HS-5 (cell line): ENCODE data around the gene ADAMTSL5.
"Not testable (repeated sequence)": the region's sequence is repeated elsewhere in the genome, so short reads cannot be mapped to it uniquely, and the experiment has no call there.

Experiments
- DNase-seq: peaks from one replicate; pipeline ENCODE4 v3.0.0-alpha.2; 2012; ENCODE audit warnings: low read depth

Gene ADAMTSL5

DNA sequence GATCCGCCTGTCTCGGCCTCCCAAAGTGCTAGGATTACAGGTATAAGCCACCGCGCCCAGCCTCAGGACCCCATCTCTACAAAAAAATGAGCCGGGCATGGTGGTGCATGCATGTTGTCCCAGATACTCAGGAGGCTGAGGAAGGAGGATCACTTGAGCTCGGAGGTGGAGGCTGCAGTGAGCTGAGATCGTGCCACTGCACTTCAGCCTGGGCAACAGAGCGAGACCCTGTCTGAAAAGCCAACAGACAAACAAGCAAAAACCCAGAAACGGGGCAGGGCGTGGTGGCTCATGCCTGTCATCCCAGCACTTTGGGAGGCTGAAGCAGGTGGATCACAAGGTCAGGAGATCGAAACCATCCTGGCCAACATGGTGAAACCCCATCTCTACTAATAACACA lies 18.0 kb upstream of the ADAMTSL5 start:
- DNase-seq: not testable (repeated sequence)

DNA sequence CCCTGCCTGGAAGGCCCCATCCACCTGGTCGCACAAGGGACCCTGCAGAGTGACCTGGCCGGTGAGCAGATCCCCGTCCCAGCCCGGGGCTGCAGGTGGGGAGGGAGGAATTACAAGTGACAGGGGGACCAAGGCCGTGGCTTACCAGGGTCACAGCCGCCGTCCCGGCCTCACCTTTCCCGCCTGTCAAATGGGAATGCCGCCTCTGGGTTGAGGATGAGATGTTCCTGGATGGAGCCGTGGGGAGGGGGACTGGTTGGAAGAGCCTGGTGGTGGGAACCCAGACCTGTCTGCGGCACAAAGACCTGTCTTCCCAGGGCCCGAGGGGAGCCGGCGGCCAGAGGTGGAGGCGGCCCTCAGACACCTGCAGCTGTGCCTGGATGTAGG lies 16.6 kb upstream of the ADAMTSL5 start:
- DNase-seq: no peak

DNA sequence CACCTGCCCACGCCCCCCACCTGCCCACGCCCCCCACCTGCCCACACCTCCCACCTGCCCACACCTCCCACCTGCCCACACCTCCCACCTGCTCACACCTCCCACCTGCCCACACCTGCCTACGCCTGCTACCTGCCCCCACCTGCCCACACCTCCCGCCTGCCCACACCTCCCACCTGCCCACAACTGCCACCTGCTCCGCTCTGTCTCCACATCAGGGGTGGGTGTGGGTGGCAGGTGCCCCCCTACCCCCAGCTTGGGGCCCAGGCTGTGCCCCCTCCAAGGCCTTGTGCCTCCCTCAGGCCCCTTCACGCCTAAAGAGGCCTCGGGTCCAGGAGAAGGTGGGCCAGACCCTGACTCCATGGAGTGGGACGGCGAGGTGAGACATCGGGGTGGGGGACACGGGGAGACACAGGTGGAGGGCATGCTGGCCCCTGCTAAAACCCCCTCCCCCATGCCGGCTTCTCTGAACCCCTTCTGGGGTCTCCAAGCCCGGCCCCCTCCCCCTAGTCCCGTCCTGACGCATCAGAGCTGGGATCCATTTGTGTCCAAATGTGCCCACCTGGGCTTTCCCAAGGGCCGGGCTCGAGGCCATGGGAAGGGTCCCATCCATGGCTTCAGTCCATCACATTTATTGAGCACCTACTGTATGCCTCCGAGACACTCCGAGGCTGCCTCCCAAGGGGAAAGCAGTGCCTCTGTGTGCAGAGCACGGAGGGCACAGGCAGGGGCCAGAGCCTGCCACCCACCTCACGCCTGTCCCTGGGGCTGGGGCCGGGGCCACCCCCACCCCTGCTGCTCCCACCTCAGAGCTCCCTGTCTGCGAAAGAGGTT lies 16.0 kb upstream of the ADAMTSL5 start:
- no peak for DNase-seq

DNA sequence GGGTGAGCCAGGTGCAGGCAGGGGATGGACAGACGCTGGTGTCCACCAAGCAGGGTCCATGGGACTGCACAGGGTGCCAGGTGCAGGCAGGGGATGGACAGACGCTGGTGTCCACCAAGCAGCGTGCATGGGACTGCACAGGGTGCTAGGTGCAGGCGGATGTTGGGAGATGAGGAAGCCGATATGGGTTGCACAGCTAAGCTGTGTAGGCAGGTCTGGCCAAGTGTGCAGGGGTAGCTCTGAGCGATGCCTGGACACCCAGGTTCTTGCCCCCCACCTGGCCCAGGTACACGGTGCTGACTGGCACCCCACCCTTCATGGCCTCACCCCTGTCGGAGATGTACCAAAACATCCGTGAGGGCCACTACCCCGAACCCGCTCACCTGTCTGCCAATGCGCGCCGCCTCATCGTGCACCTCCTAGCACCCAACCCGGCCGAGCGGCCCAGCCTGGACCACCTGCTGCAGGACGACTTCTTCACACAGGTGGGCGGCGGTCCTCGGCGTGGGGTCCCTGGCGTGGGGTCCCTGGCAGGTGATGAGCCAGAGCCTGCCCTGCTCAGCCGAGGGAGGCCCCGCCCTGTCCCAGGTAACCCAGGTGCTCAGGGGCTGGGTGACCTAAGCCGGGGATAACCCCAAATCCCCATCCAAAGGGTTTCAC lies 15.0 kb upstream of the ADAMTSL5 start:
- no peak for DNase-seq

DNA sequence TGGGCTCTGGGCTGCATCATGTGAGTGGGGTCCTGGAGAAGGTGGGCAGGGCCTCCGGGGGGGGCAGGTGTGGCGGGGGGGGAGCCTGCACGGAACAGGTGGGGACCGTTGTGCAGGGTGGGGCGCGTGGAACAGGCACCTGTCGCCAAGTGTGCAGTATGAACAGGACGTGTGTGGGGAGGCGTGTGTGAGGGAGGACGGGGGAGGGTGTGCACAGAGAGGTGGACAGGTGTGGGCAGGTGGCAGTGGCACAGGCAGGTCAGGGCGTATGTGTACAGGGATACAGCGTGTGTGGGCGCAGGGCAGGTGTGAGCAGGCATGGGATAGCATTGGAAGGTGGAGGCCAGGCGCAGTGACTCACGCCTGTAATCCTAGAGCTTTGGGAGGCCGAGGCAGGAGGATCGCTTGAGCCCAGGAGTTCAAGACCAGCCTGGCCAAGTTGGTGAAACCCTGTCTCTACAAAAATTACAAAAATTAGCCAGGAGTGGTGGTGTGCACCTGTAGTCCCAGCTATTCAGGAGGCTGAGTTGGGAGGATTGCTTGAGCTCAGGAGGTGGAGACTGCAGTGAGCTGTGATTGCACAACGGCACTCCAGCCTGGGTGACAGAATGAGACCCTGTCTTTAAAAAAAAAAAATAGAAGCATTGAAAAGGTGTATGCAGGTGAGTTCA lies 14.3 kb upstream of the ADAMTSL5 start:
- no peak for DNase-seq

DNA sequence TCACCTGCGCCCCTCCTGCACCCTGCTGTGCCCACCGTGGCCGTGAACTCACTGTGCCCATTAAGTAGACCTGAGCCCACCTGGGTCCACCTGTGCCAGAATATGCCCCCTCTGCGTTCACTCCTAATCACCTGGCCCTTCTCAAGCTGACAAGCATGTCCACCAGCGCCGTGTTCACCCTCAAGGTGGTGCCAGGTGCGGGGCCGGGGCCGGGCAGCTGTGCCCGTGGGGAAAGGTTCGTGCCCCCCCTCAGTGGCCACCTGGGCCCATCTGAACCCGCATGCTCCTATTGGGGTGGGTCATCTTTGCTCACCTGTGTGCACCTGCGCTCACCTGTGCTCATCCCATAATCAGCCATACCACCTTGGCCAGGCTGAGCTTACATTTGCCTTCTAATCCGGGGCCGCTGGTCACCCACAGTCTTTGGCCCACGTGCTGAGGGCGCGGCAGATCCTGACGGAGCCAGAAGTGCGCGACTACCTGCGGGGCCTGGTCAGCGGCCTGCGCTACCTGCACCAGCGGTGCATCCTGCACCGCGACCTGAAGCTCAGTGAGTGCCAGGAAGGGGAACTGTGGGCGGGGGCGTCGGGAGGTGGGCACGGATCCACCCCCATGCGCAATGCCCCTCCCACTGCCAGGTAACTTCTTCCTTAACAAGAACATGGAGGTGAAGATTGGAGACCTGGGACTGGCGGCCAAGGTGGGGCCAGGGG lies 13.4 kb upstream of the ADAMTSL5 start:
- DNase-seq: no peak

DNA sequence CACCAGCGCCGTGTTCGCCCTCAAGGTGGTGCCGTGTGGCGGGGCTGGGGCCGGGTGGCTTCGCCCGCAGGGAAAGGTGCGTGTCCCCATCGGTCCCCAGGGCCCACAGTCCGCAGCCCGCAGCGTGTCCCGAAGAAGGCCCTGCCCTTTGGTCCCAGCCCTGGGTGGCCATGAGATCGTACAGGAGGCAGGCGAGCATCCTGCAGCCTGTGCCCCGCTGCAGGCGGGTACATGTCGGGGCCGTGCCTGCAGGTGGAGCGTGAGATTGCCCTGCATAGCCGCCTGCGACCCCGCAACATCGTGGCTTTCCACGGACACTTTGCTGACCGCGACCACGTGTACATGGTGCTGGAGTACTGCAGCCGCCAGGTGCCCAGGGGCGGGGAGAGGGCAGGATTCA lies 12.5 kb upstream of the ADAMTSL5 start:
- no peak for DNase-seq

DNA sequence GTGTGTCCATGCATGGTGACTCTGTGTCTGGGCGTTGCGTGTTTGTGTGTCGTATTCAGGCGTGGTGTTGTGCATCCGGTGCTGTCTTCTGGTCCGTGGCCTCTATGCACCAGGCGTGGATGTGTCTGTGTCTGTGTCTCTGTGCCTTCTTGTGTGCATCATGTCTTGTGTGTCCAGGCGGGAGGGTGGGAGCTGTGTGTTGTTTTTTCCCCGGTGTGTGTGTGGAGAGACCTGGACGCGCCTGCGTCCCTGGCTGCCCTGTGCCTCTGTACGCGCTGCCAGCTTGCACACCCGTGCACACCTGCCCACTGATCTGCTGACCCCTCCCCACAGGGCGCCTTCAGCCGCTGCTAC lies 12.1 kb upstream of the ADAMTSL5 start:
- DNase-seq: no peak

DNA sequence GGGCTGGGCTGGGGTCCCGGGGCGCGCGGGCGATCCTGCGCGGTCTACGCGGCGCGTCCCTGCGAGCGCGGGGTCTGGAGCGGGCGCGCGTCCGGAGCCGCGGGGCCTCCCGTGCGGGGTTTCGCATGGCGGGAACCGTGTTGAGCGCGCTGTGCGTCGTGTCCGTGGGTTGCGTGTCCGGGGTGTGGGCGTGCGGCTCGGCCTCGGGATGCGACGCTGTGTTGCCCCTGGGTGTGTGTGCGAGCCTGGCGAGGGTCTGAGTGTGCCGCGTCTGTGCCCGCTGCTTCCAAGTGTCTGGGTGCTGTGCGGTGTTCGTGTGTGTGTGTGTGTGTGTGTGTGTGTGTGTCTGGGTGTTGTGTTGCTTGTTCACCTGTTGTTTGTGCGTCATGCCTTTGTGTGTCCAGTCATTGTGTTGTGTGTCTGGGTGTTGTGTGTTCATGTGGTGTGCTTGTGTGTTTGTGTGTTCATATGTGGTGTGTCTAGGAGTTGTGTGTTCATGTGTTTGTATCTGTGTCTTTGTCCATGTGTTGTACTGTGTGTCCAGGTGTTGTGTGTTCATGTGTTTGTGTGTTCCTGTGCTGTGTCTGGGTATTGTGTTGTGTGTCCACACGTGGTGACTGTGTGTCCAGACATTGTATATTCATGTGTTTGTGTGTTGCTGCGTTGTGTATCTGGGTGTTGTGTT lies 11.6 kb upstream of the ADAMTSL5 start:
- DNase-seq: no peak

DNA sequence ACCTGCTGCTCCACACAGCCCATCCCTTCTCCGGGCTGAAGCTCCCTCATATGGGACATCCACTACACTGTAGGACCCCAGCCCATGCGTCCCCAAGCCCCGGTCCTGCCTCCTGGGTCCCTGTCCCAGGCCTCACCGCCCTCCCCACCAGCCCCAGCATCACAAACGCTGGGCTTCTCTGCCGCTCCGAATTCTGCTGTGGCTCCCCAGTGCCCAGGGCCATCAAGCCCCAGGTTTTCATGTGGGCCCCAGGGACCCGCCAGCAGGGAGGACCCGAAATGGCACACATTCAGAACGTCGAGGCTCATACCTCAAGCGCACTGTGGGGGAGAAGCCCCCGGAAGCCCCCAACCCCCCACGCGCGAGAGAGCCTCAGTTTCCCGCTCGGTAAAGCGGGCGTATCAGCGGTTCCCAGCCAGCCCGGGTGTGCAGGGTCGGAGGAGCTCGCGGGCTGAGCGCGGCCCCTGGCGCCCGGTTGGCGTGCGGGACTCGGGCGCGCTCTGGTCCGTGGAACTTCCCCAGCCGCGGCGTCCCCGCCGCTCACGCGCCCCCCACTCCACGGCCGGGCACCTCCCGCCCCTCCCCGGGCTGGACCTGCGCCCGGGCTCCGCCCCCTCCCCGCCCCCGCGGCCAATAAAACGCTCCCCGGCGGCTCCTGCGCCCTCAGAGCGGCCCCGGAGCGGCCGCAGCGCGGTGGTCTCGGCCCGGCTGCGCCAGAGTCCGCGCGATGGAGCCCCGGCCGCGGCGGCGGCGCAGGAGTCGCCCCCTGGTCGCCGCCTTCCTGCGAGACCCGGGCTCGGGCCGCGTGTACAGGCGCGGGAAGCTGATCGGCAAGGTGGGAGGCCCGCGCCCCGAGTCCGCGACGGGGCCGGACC lies 10.8 kb upstream of the ADAMTSL5 start, which contains the start of gene PLK5:
TSS of gene PLK5 (plus strand) at position 666 of the 875 bp plus-strand sequence. CDS start 2,920 bp downstream, outside the sequence.
- DNase-seq: no peak

DNA sequence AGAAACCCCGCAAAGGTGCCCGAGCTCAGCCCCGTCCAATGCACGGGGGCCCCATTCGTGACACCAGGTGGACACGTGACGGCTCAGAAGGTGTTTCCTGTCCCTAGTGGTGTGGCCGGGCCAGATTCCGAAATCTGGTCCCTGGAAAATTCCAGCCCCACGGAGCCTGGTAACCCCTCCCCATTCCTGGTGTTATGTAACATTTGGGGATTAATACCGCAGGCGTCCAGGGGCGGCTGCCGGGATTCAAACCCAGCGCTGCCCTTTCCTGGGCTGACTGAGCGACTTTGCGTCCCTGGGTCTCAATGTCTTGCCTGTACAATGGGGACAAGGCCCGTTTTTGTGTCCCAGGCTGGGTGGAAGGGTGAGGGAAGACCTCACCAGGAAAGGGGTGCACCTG lies 10.0 kb upstream of the ADAMTSL5 start:
- DNase-seq: no peak

DNA sequence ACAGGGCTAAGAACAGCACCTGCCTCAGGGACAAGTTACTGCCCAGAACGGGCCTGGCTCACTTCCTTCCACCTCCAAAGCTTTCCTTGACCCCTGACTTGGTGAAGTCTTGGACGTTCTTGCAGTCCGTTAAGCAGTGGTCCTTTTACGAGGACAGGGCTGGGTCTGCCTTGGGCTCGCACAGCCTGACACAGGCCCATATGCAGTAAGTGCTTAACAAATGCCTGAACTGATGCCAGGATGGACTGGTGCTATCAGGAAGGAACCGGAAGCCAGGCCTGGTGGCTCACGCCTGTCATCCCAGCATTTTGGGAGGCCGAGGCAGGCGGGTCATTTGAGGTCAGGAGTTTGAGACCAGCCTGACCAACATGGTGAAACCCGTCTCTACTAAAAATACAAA lies 9.2 kb upstream of the ADAMTSL5 start:
- no peak for DNase-seq

DNA sequence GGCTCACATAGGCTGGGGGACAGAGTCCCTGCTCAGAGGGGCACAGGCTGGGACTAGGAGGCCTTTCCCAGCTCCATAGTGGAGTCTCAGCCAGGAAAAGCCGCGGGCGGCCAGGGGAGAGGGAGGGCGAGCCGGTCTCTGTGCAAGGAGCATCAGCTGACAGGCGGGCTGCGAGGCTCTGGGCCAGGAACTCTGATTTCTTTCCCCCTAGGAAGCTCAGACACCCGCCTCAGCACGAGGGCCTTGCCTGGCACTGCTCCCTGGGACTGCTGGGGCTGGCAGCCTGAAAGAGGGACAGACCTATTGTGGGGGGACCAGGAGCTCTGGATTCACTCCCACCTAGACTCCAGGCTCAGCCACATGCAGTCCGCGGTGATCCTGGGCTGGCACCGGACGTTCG lies 8.8 kb upstream of the ADAMTSL5 start:
- DNase-seq: no peak

DNA sequence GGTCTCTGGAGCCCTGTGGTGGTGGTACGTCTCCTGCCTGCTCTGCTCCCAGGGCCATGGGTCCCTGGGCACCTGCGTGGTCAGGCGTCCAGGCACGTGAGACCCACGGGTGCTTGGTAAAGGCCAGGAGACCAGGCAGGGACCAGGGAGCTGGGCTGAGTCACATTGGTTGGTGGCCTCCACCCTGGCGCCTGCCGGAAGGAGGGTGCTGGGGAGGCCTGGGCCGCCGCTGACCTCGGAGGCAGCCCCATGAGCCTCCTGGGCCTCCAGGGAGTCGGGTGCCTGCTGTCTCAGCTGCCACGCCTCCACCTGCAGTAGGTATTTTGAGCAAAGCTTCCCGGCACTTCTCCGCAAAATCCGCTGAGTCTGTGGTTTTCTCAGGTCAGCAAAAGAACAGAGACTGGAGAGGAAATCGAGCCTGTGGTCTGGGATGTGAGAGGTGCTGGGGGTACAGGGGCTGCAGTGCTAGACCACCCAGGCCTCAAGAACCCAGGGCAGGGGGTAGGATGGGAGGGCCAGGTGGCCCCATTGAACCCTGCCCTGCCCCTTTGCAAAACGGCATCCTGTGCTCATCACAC lies 7.5 kb upstream of the ADAMTSL5 start:
- DNase-seq: no peak

DNA sequence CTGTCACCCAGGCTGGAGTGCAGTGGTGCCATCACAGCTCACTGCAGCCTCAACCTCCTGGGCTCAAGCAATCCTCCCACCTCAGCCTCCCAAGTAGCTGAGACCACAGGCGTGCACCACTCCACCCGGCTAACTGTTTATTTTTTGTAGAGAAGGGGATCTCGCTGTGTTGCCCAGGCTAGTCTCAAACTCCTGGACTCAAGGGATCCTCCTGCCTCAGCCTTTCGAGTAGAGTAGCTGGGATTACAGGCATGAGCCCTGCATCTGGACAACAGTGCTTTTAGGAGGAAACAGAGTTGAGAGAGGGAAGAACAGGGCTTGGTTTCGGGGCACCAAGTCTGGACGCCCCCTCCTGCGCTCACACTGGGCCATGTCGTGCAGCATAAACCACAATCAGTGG lies 7.0 kb upstream of the ADAMTSL5 start:
- not testable (repeated sequence) for DNase-seq

DNA sequence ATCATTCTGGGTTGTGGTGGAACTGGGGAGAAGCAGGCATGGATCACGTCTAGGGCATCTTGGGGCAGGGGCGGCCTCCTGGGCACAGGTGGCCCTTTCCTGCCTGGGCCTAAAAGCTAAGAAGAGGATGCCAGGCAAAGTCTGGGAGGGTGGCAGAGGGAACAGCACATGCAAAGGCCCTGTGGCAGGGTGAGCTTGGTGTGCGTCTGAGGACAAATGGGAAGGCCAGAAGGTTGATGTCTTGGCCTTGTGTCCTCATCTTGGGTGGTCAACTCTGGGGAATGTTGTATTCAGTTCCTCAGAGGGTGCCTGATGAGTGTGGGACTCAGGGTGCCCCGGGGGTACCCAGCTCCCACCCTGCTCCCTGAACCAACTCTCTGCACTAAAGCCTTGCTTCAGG lies 5.7 kb upstream of the ADAMTSL5 start:
- DNase-seq: no peak

DNA sequence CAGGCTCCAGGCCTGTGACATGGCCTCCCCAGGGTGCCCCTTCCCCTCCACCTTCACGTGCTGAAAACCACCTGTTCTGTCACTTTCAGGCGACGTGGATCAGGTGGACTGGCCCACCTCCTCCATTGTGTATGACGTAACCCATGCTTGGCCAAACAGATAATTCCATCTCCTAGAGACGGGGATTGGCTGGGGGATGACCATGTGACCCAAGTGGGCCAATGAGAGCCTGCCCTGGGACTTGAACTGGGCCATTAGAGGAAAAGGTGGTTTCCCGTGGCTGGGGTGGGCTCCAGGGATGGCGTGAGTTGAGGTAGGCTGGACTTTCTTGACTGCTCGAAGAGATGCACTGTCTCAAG lies 3.6 kb upstream of the ADAMTSL5 start:
- DNase-seq: no peak

DNA sequence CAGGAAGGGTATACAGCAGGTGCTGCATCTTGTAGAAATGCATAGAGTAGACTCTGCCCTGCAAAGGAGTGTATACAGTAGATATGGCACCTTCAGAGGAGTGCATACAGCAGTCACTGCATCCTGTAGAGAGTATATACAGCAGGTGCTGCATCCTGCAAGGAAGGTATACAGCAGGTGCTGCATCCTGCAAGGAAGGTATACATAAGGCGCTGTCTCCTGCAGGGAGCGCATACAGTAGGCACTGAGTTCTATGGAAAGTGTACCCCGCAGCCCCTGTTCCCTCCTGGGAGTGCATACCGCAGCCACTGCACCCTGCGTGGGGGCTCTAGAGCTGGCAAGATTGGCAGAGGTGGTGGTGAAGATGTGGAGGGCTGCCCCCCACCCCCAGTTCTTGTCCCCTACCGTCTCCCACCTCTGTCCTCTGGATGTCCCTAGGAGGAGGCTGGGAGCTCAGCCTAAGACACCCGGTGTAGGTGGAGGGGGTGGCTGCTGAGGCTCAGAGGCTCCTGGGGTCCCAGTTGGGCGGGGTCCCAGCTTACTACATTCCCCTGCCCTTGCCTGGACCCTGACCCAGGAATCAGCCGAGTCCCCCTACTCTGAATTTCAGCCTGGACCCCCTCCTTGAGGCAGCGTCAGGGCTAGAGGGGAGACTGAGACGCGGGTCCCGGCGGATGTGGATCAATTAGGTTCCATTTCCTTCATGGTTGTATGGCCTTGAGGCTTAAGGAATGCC lies 2.3 kb upstream of the ADAMTSL5 start:
- DNase-seq: no peak

DNA sequence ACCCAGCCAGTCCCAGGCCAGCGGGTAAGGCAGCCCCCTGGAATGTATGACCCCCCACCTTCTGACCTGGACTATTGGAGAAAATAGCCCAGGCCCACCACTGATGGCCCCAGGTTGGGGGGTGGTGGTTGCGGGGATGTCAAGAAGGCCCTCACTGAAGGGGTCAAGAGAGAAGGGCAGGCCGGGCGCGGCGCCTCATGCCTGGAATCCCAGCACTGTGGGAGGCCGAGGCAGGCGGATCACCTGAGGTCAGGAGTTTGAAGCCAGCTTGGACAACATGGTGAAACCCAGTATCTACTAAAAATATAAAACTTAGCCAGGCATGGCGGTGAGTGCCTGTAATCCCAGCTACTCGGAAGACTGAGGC lies 1.5 kb upstream of the ADAMTSL5 start:
- DNase-seq: no peak
